ENCODE measurements around the gene GALNT9. TPM values are rescaled to one million over a fixed set of nuclear protein-coding genes. Genes with fewer than 3 reads are reported as not detected.
"Not testable (repeated sequence)": the region's sequence is repeated elsewhere in the genome, so short reads cannot be mapped to it uniquely, and the experiment has no call there.

The GALNT9 gene
- total RNA-seq, 1 experiment from 2014 or later, result 0.54 TPM

DNA sequence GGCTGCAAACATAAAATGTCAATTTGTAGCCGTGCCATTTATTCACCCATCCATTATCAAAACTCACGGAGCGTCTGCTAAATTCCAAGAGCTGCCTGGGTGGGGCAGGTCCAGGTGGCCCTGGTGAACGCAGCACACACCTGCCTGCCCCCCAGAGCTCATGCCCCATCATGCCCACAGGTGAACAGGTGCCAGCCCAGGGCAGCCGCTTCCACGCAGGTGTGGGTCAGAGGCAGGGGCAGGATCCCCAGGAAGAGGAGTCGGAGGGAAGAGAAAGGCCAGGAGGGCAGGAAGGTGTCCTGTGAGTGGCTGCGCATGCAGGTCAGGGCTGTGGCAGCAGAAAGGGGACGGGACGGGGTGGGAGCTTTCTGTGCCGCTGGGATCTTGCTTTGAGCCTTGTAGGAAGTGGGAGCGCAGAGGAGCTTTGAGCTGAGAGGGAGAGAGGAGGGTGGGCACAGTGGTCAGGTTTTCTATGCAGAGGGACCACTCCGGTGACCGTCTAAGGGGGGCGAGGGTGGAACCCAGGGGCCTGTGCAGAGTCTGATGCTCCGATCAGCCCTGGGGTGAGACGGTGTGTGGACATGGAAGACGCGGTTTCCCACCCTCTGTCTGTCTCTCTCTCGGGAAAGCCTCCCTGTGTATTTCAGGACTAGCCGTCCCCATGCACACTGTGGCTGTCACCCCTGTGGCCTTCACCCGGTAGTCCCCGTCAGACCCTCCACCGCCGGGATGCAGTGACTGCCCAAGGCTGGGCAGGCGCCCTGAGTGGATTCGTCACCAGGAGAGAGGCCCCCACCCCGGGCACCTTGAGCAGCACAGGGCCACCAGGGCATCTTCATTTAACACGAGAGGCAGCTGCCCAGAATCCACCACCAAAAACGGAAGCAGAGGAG lies 26.7 kb downstream of the GALNT9 start:
- no peak for DNase-seq
- Mint-ChIP-seq H3K27ac (ENCODE audit: unreplicated experiment) (no peak overlapping the region), H3K27me3 (ENCODE audit: unreplicated experiment) (peaks cover 27% of the 10 kb centered on the region), H3K4me3 (ENCODE audit: low read depth, unreplicated experiment) (no peak overlapping the region), H3K36me3 (ENCODE audit: insufficient read depth, unreplicated experiment) (peaks cover 13% of the 10 kb centered on the region), H3K4me1 (ENCODE audit: low read depth, unreplicated experiment) (no peaks in the 10 kb centered on the region), H3K9me3 (ENCODE audit: low read depth, unreplicated experiment) (peaks cover 10% of the 10 kb centered on the region)
- BruUV-seq (replicated peaks), result no TSS peak
- intact Hi-C loops (cut with micrococcal nuclease; ENCODE audit: unreplicated experiment), result no loop called here
- TF ChIP-seq, protein P1, sequence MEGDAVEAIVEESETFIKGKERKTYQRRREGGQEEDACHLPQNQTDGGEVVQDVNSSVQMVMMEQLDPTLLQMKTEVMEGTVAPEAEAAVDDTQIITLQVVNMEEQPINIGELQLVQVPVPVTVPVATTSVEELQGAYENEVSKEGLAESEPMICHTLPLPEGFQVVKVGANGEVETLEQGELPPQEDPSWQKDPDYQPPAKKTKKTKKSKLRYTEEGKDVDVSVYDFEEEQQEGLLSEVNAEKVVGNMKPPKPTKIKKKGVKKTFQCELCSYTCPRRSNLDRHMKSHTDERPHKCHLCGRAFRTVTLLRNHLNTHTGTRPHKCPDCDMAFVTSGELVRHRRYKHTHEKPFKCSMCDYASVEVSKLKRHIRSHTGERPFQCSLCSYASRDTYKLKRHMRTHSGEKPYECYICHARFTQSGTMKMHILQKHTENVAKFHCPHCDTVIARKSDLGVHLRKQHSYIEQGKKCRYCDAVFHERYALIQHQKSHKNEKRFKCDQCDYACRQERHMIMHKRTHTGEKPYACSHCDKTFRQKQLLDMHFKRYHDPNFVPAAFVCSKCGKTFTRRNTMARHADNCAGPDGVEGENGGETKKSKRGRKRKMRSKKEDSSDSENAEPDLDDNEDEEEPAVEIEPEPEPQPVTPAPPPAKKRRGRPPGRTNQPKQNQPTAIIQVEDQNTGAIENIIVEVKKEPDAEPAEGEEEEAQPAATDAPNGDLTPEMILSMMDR (IDR thresholded peaks at IDR 0.05; ENCODE audit: unreplicated experiment), result no peak
- CTCF ChIA-PET, result no interaction called here

DNA sequence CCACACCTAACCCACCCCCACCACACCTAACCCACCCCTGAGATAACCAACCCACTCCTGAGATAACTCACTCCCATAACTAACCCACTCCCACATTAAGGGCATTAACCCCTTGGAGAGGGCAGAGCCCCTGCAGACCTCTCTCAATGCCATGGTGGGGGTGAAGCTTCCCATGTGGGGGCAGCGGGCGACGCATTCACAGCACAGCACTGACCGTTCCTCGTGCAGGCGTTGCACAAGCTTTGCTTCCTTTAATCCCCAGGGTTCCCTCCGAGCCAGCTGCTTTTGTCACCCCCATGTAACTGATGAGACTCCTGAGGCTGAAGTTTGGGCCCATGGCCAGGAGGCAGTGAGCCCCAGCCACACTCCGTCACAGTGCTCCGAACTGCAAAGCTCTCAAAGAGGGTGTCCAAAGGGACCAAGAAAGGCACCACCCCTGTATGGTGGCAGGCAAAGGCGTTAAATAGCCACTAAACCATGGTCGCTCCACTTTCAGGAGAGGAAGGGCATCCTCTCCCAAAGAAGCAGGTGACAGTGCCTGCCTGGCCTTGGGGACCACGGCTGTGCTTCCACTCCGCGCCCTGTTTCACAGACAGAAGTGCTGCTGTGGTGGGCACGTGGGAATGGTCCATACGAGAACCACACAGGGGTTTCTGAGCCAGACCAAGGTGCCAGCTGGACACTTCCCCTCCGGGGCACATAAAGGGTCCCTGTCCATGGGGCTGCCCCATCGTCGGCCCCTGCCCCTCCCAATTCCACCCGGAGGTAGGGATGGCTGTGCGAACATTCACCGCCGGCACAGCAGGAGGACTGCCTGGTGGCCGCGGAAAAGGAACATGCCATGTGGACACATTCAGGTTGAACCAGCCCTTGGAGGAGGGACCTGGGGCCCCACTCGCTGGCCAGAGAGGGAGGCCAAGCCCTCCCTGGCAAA lies 28.3 kb downstream of the GALNT9 start:
- Mint-ChIP-seq H3K36me3 (ENCODE audit: insufficient read depth, unreplicated experiment) (peaks cover 13% of the 10 kb centered on the region), H3K9me3 (ENCODE audit: low read depth, unreplicated experiment) (peaks cover 7% of the 10 kb centered on the region), H3K27ac (ENCODE audit: unreplicated experiment) (no peak overlapping the region), H3K4me1 (ENCODE audit: low read depth, unreplicated experiment) (no peaks in the 10 kb centered on the region), H3K27me3 (ENCODE audit: unreplicated experiment) (peaks cover 11% of the 10 kb centered on the region), H3K4me3 (ENCODE audit: low read depth, unreplicated experiment) (no peak overlapping the region)
- TF ChIP-seq, protein P1 (IDR thresholded peaks at IDR 0.05; ENCODE audit: unreplicated experiment), result no peak
- CTCF ChIA-PET, result no interaction called here
- no TSS peak for BruUV-seq (replicated peaks)
- intact Hi-C loops (cut with micrococcal nuclease; ENCODE audit: unreplicated experiment), result no loop called here
- DNase-seq, result no peak

DNA sequence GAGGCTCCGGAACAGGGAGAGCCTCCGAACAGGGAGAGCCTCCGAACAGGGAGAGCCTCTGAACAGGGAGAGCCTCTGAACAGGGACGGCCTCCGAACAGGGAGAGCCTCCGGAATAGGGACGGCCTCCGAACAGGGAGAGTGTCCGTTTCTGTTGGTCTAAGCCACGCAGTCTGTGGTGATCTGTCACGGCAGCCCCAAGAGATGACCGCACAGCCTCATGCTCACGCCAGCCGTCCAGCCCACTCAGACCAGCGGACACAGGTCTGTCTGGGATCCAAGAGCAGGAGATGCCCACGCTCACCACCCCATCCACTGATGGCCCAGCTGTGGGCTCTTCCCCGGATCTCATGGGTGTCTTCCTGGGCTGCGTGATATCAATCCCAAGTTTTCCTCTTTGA lies 33.3 kb downstream of the GALNT9 start:
- Mint-ChIP-seq H3K36me3 (ENCODE audit: insufficient read depth, unreplicated experiment) (peaks cover 4% of the 10 kb centered on the region), H3K27me3 (ENCODE audit: unreplicated experiment) (no peaks in the 10 kb centered on the region), H3K27ac (ENCODE audit: unreplicated experiment) (no peak overlapping the region), H3K4me3 (ENCODE audit: low read depth, unreplicated experiment) (no peak overlapping the region), H3K4me1 (ENCODE audit: low read depth, unreplicated experiment) (no peaks in the 10 kb centered on the region), H3K9me3 (ENCODE audit: low read depth, unreplicated experiment) (peaks cover 3% of the 10 kb centered on the region)
- TF ChIP-seq, protein P1 (IDR thresholded peaks at IDR 0.05; ENCODE audit: unreplicated experiment), result no peak
- BruUV-seq (replicated peaks), result no TSS peak
- CTCF ChIA-PET, result interaction anchor here (0.7 kb wide), 1 partner anchor 77 kb away, joined by 10 read pairs; no protein-coding TSS in a partner anchor
- intact Hi-C loops (cut with micrococcal nuclease; ENCODE audit: unreplicated experiment), result no loop called here
- no peak for DNase-seq

DNA sequence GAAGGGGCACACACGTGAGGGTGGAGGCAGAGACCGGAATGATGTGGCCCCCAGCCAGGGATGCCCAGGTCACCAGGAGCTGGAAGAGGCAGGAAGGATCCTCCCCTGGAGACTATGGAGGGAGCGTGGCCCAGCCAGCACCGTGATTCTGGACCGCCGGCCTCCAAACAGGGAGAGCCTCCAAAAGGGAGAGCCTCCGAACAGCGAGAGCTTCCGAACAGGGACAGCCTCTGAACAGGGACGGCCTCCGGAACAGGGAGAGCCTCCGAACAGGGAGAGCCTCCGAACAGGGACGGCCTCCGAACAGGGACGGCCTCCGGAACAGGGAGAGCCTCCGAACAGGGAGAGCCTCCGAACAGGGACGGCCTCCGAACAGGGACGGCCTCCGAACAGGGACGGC lies 33.8 kb downstream of the GALNT9 start:
- DNase-seq; H3K27me3 Mint-ChIP-seq (ENCODE audit: unreplicated experiment); H3K9me3 Mint-ChIP-seq (ENCODE audit: low read depth, unreplicated experiment); H3K4me1 Mint-ChIP-seq (ENCODE audit: low read depth, unreplicated experiment); BruUV-seq (replicated peaks); H3K36me3 Mint-ChIP-seq (ENCODE audit: insufficient read depth, unreplicated experiment); CTCF ChIA-PET; H3K27ac Mint-ChIP-seq (ENCODE audit: unreplicated experiment); H3K4me3 Mint-ChIP-seq (ENCODE audit: low read depth, unreplicated experiment); intact Hi-C loops (cut with micrococcal nuclease; ENCODE audit: unreplicated experiment): not testable (repeated sequence)

Measured in Calu3 (cell line).